B cell (primary cell): ENCODE measurements around the gene STK35. TPM values are rescaled to one million over a fixed set of nuclear protein-coding genes. Genes with fewer than 3 reads are reported as not detected.

Experiments
- ATAC-seq: fragments of 200-7000 bp; cut with Tn5 transposase; one replicate; pipeline ENCODE4 v1.10.0; 2021; ENCODE audit warnings: low read depth, mild to moderate bottlenecking, moderate number of reproducible peaks, moderate library complexity
- CTCF ChIA-PET: fragments of 350-600 bp; sonication (Branson Sonifier 250); formaldehyde crosslinking; loops from one replicate; lab custom pipeline; 2021; ENCODE audit warnings: antibody characterized with exemption, inconsistent platforms; lab: Charles Lee
- POLR2A ChIA-PET: fragments of 350-600 bp; sonication (Branson Sonifier 250); formaldehyde crosslinking; loops from one replicate; lab custom pipeline; 2021; ENCODE audit warnings: antibody characterized with exemption; lab: Charles Lee
- DNase-seq: peaks from one replicate; pipeline ENCODE4 v3.0.0; 2013
- H2AFZ ChIP-seq: 2 replicates; pipeline ENCODE4 v1.6.1; 2012; ENCODE audit warnings: mild to moderate bottlenecking, low read depth, low read length; ENCODE audit not compliant: insufficient read depth, poor library complexity, severe bottlenecking
- H3K27ac ChIP-seq, 2 donors: 1 replicate in 1 of 2; 2 replicates in 1 of 2; pipeline ENCODE4 v1.5.1; 2012 to 2013; ENCODE audit warnings: low read length in 2 of 2, mild to moderate bottlenecking in 2 of 2, moderate library complexity in 1 of 2
- H3K27me3 ChIP-seq, 4 experiments: fragments of 200-600 bp in 1 of 4; sonication (generic) in 1 of 4; replicated peaks in 1 of 4; 1 replicate in 2 of 4; 2 replicates in 2 of 4; pipeline versions ENCODE4 v1.6.1 to v1.7.0; 2013 to 2016; ENCODE audit warnings: low read length in 3 of 4, mild to moderate bottlenecking in 2 of 4, mixed read lengths in 1 of 4, moderate library complexity in 1 of 4; ENCODE audit not compliant: insufficient read depth in 4 of 4, control insufficient read depth in 3 of 4; ENCODE audit errors: control extremely low read depth in 1 of 4
- H3K36me3 ChIP-seq, 2 experiments: replicated peaks in 1 of 2; 1 replicate in 1 of 2; 2 replicates in 1 of 2; pipeline versions ENCODE4 v1.6.1 to v1.7.1; 2013; ENCODE audit warnings: low read length in 1 of 2; ENCODE audit not compliant: insufficient read depth in 2 of 2, control insufficient read depth in 1 of 2; ENCODE audit errors: control extremely low read depth in 1 of 2, extremely low read depth in 1 of 2
- H3K4me1 ChIP-seq, 2 donors: fragments of 200-600 bp in 1 of 2; sonication (generic) in 1 of 2; 1 replicate in 1 of 2; 2 replicates in 1 of 2; pipeline versions ENCODE4 v1.5.1 to v1.6.1; 2013 to 2017; ENCODE audit warnings: low read length in 2 of 2; ENCODE audit not compliant: control insufficient read depth in 2 of 2, insufficient read depth in 2 of 2
- H3K4me2 ChIP-seq: replicated peaks from 2 replicates; pipeline ENCODE3; 2012; ENCODE audit warnings: mild to moderate bottlenecking, low read depth, low read length; ENCODE audit not compliant: poor library complexity, severe bottlenecking
- H3K4me3 ChIP-seq, 5 experiments: fragments of 200-600 bp in 1 of 5; sonication (generic) in 1 of 5; 1 replicate in 3 of 5; 2 replicates in 2 of 5; pipeline versions ENCODE4 v1.5.1 to v1.7.0; 2011 to 2016; ENCODE audit warnings: low read length in 4 of 5, mild to moderate bottlenecking in 4 of 5, low read depth in 2 of 5, control low read depth in 1 of 5, moderate library complexity in 1 of 5; ENCODE audit not compliant: insufficient read depth in 1 of 5; ENCODE audit errors: control extremely low read depth in 1 of 5, extremely low read depth in 1 of 5
- H3K79me2 ChIP-seq: fragments of 200-600 bp; sonication (generic); one replicate; pipeline ENCODE4 v1.6.0; 2016; ENCODE audit warnings: low read length; ENCODE audit not compliant: control insufficient read depth, insufficient read depth
- H3K9ac ChIP-seq: fragments of 200-600 bp; sonication (generic); 2 replicates; pipeline ENCODE4 v1.6.1; 2017; ENCODE audit warnings: mild to moderate bottlenecking, low read length, moderate library complexity
- H3K9me3 ChIP-seq, 3 donors: one replicate each; pipeline versions ENCODE4 v1.6.1 to v1.7.1; 2013; ENCODE audit warnings: low read length in 2 of 3; ENCODE audit not compliant: control insufficient read depth in 2 of 3, insufficient read depth in 1 of 3; ENCODE audit errors: control extremely low read depth in 1 of 3
- H4K20me1 ChIP-seq: 2 replicates; pipeline ENCODE4 v1.6.0; 2012; ENCODE audit warnings: mild to moderate bottlenecking, low read length; ENCODE audit not compliant: insufficient read depth, control insufficient read depth, poor library complexity, severe bottlenecking
- H3K27ac Mint-ChIP-seq: one replicate; pipeline ENCODE4 v1.8.0; 2021; ENCODE audit warnings: mixed read lengths
- H3K27me3 Mint-ChIP-seq: one replicate; pipeline ENCODE4 v1.8.0; 2021; ENCODE audit warnings: mixed read lengths
- H3K4me1 Mint-ChIP-seq: one replicate; pipeline ENCODE4 v1.8.0; 2021; ENCODE audit warnings: mixed read lengths
- H3K4me3 Mint-ChIP-seq: one replicate; pipeline ENCODE4 v1.8.0; 2021; ENCODE audit warnings: mixed read lengths
- H3K9me3 Mint-ChIP-seq: one replicate; pipeline ENCODE4 v1.8.0; 2022; ENCODE audit warnings: mixed read lengths; ENCODE audit not compliant: insufficient read depth
- CTCF ChIP-seq: fragments of 200-600 bp; IDR thresholded peaks from one replicate; pipeline ENCODE4 v1.8.0; 2022; ENCODE audit warnings: antibody characterized with exemption, mild to moderate bottlenecking
- EZH2 ChIP-seq: IDR thresholded peaks from 2 replicates; pipeline ENCODE4 v1.6.1; 2012; ENCODE audit warnings: borderline replicate concordance, low read depth, mild to moderate bottlenecking, moderate library complexity, low read length; ENCODE audit not compliant: insufficient read depth, poor library complexity, severe bottlenecking
- WGBS: methylation state at CpG from one replicate; pipeline ENCODE4 v1.1.5; 2013; ENCODE audit warnings: missing lambda C conversion rate; ENCODE audit not compliant: insufficient coverage; 5-methylcytosine and 5-hydroxymethylcytosine counted together
- intact Hi-C: fragments of 100-400 bp; cut with micrococcal nuclease; formaldehyde crosslinking; loops from one replicate; pipeline ENCODE4 v1.10.0; 2022
- polyA plus RNA-seq: library from polyadenylated mRNA; depleted of rRNA; stranded (reverse); fragments of >200 nt; gene quantifications from 2 replicates; pipeline ENCODE4 v1.2.3, GENCODE V29; 2012
- total RNA-seq, 2 donors: library from RNA; stranded (reverse); fragments of 120-200 nt in 1 of 2; gene quantifications; 1 replicate in 1 of 2; 2 replicates in 1 of 2; pipeline versions ENCODE4 v1.2.3 to v1.2.4, GENCODE V29; 2013 to 2022

Gene STK35
- total and polyA plus RNA-seq, 2 donors (not counting 1 experiment from before 2014, with no cell fraction given), result 12.8 to 23.9 TPM

DNA sequence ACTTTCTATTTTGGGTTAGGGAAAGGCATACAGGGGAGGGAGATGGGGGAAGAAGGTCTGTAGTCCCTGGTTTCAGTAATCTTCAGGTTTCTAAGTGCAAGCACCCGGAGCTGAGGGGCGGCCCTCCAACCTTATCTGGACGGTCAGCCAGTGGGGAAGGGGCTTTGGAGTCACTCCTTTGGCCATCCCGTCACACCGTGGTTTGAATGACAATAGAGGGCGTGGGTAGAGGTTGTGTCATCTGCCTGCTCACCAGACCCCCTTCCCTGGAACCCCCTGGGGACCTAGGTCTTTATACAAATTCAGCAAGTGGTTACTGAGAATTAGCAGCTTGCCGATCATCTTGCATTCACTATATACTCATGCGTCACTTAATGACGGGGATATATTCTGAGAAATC, 29.1 kb downstream of the STK35 start:
- peaks cover 0 to 10% of the 10 kb centered on the region in 2 experiments for H3K36me3 ChIP-seq
- Mint-ChIP-seq H3K4me3 (no peak overlapping the region), H3K4me1 (peaks cover 50% of the 10 kb centered on the region), H3K27me3 (no peaks in the 10 kb centered on the region), H3K27ac (no peak overlapping the region), H3K9me3 (no peaks in the 10 kb centered on the region)
- intact Hi-C loops, result no loop called here
- H3K9ac ChIP-seq, result no peak overlapping the region
- DNase-seq (no peak), ATAC-seq (no peak)
- CTCF ChIA-PET, result no interaction called here
- H4K20me1 ChIP-seq, result peaks cover 100% of the 10 kb centered on the region
- H3K9me3 ChIP-seq, result no peaks in the 10 kb centered on the region
- POLR2A ChIA-PET, result no interaction called here
- H3K4me3 ChIP-seq, result no peak overlapping the region
- 80% methylated on average over 2 of the region's 9 CpGs for WGBS
- no peaks in the 10 kb centered on the region for H3K27me3 ChIP-seq
- peaks cover 0 to 7% of the 10 kb centered on the region in 2 donors for H3K4me1 ChIP-seq
- no peak for TF ChIP-seq EZH2
- TF ChIP-seq CTCF, result no peak
- H2AFZ ChIP-seq, result no peak overlapping the region
- peaks cover 86% of the 10 kb centered on the region for H3K79me2 ChIP-seq
- H3K4me2 ChIP-seq, result no peak overlapping the region
- H3K27ac ChIP-seq, result no peak overlapping the region

DNA sequence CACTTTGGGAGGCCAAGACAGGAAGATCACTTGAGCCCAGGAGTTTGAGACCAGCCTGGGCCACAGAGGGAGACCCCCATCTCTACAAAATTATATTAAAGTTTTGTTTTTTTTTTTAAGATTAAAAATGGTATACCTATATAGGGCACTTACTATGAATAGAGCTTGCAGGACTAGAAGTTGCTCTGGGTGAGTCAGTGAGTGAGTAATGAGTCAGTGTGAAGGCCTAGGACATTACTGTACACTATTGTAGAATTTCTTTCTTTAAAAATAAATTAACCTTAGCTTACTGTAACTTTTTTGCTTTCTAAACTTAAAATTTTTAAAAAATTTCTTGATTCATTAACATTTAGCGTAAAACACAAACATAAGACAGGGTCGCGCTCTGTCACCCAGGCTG, 29.7 kb downstream of the STK35 start:
- ATAC-seq, result no peak
- peaks cover 0 to 10% of the 10 kb centered on the region in 2 experiments for H3K36me3 ChIP-seq
- no peak overlapping the region for H3K4me3 Mint-ChIP-seq
- no peak overlapping the region for H2AFZ ChIP-seq
- intact Hi-C loops, result no loop called here
- no peak for TF ChIP-seq EZH2
- no peak for TF ChIP-seq CTCF
- no peak overlapping the region for H3K27ac Mint-ChIP-seq
- no peaks in the 10 kb centered on the region for H3K9me3 ChIP-seq
- no peaks in the 10 kb centered on the region for H3K27me3 ChIP-seq
- peaks cover 43% of the 10 kb centered on the region for H3K4me1 Mint-ChIP-seq
- H3K9me3 Mint-ChIP-seq, result no peaks in the 10 kb centered on the region
- no peak overlapping the region for H3K4me3 ChIP-seq
- peaks cover 82% of the 10 kb centered on the region for H3K79me2 ChIP-seq
- ChIA-PET POLR2A (no interaction called here), CTCF (no interaction called here)
- no peak overlapping the region for H3K27ac ChIP-seq
- H3K4me2 ChIP-seq, result no peak overlapping the region
- no peaks in the 10 kb centered on the region for H3K27me3 Mint-ChIP-seq
- H3K4me1 ChIP-seq, result peaks cover 0 to 6% of the 10 kb centered on the region in 2 donors
- no peak overlapping the region for H3K9ac ChIP-seq
- peaks cover 100% of the 10 kb centered on the region for H4K20me1 ChIP-seq
- no peak for DNase-seq
- WGBS, result 100% methylated on average over 3 of the region's 3 CpGs
